T-helper 17 cell (primary cell): ENCODE measurements around the gene GZMH. TPM values are rescaled to one million over a fixed set of nuclear protein-coding genes. Genes with fewer than 3 reads are reported as not detected.
A peak's percentile ranks its signal among the peaks of the same experiment; 100 is the strongest.
"Not testable (repeated sequence)": the region's sequence is repeated elsewhere in the genome, so short reads cannot be mapped to it uniquely, and the experiment has no call there.

ENCODE experiments used
- ATAC-seq: fragments of 150-1000 bp; cut with Tn5 transposase; 2 replicates; pipeline ENCODE4 v1.10.0; 2021; ENCODE audit warnings: mild to moderate bottlenecking, moderate library complexity
- DNase-seq, 3 donors: peaks; one replicate each; pipeline versions ENCODE4 v3.0.0 to v3.0.0-alpha.2; 2020 to 2021
- H3K9me3 ChIP-seq: one replicate; pipeline ENCODE4 v1.7.0; 2013; ENCODE audit warnings: low read length, mild to moderate bottlenecking; ENCODE audit not compliant: control insufficient read depth, poor library complexity, severe bottlenecking
- H3K27ac Mint-ChIP-seq: one replicate; pipeline ENCODE4 v1.8.0; 2022; ENCODE audit warnings: mild to moderate bottlenecking, moderate library complexity, mixed read lengths
- H3K27me3 Mint-ChIP-seq: one replicate; pipeline ENCODE4 v1.8.0; 2022; ENCODE audit warnings: mixed read lengths
- H3K36me3 Mint-ChIP-seq: one replicate; pipeline ENCODE4 v1.8.0; 2022; ENCODE audit warnings: low read depth, mixed read lengths
- H3K4me1 Mint-ChIP-seq: one replicate; pipeline ENCODE4 v1.8.0; 2022; ENCODE audit warnings: mild to moderate bottlenecking, mixed read lengths
- H3K4me3 Mint-ChIP-seq: one replicate; pipeline ENCODE4 v1.8.0; 2022; ENCODE audit warnings: mild to moderate bottlenecking, moderate library complexity, mixed read lengths
- total RNA-seq, 4 donors: library from RNA in 2 of 4; stranded (reverse) in 2 of 4; gene quantifications; one replicate each; pipeline ENCODE4 v1.2.3 and lab custom pipeline; 2022 to 2026

Gene GZMH
- total RNA-seq, 2 donors from 2014 or later = 2.0 TPM; not detected in 1

DNA sequence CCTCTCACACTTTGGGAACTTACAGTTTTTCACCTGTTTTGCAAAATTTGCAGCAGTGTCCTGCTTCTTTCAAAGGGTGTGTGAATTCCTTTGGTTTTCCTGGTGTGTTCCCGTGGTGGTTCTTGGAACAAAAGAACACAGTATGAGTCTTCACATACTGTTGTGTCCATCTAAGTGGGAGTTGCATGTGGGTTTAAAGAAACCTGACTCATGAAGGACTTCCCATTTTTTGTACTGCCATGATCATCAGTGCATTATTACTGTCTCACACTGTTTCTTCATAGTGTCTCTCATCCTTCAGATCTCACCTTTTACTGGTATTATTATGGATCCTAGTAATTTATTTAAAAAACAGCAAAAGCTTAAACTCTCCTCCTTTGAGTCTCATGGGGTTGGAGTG lies 3.8 kb upstream of the GZMH start:
- no peaks in the 10 kb centered on the region for H3K27me3 Mint-ChIP-seq
- peaks cover 2% of the 10 kb centered on the region for H3K4me1 Mint-ChIP-seq
- no peak overlapping the region for H3K27ac Mint-ChIP-seq
- H3K4me3 Mint-ChIP-seq = no peak overlapping the region
- H3K9me3 ChIP-seq = no peaks in the 10 kb centered on the region
- H3K36me3 Mint-ChIP-seq = no peaks in the 10 kb centered on the region
- ATAC-seq (no peak), DNase-seq (no peak)

DNA sequence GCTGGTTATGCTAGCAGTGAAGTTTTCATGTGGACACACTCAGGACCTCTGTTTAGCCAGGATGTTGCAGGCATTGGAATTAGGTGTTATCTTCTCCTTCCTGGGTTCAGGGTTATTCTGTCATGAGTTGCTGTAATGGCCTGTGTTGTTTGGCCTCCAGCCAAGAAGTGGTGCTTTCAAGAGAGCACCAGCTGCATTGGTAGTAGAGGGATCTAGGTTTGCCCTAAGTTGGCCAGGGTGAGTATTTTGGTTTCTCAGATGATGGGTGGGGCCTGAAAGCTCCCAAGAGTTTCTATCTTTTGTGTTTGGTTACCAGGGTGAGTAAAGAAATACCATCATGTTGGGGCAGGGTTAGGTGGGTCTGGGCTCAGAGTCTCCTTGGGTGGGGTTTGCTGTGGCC lies 2.7 kb upstream of the GZMH start:
- no peak for ATAC-seq
- no peak overlapping the region for H3K27ac Mint-ChIP-seq
- peaks cover 5% of the 10 kb centered on the region for H3K4me1 Mint-ChIP-seq
- no peaks in the 10 kb centered on the region for H3K36me3 Mint-ChIP-seq
- H3K27me3 Mint-ChIP-seq = no peaks in the 10 kb centered on the region
- no peaks in the 10 kb centered on the region for H3K9me3 ChIP-seq
- DNase-seq = no peak
- H3K4me3 Mint-ChIP-seq = no peak overlapping the region

DNA sequence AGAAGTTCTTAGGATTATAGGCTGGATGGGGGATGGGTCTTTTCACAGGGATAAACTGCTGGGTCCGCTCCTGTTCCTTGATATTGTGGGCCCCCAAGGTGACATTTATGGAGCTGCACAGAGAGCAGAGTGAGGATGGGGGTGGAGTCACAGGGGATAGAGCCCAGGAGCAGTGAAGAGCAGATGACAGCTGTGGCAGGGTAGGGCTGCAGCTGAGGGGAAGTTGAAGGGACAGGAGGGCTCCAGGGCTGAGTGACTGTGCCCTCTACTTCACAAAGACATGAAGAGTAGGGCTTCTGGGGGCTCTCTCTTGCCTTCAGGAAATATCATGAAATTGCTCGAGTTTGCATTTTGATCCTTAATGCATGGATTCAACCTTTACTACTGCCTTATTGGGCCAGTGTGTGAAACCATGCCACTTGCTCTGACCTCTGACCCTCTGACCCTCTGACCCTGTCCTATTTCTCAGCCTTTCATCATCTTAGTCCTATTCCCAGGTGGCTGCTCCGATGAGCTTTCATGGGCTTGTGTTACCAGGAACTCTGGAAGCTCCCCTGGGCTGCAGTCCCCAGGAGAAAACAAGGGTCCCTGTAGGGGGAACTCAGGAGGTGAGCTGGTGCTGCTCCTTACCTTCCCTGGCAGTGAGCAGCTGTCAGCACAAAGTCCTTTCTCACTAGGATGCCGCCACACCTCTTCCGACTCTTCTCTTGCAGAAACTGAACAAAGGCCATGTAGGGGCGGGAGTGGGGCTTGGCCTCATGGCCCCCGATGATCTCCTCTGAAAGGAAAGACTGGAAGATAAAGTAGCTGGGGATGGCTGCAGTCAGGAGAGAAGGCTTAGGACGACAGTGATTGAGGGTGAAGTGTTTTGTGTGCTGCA lies 1.6 kb downstream of the GZMH start:
- ATAC-seq = no peak
- peaks cover 18% of the 10 kb centered on the region for H3K27me3 Mint-ChIP-seq
- H3K4me1 Mint-ChIP-seq = peaks cover 11% of the 10 kb centered on the region
- no peaks in the 10 kb centered on the region for H3K9me3 ChIP-seq
- peak overlapping the region; percentile 61 for H3K27ac Mint-ChIP-seq
- no peak overlapping the region for H3K4me3 Mint-ChIP-seq
- no peak for DNase-seq
- no peaks in the 10 kb centered on the region for H3K36me3 Mint-ChIP-seq

DNA sequence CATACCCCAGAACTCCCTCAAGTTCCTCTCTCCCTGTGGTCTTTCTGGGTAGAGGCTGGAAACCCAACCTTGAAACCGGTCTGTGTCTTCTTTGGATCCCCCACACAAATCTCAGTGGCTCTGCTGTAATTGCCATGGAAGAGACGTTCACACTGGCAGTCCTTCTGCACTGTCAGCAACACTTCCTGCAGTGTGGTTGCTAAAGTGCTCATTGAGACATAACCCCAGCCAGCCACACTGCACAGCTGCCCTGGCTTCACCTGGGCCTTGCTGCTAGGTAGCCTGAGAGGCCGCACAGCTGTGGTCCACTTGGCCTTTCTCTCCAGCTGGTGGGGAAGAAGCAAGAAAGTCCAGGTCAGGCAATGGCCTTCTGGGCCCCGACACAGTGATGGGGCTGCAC lies 2.4 kb downstream of the GZMH start:
- no peak overlapping the region for H3K4me3 Mint-ChIP-seq
- peaks cover 11% of the 10 kb centered on the region for H3K4me1 Mint-ChIP-seq
- no peaks in the 10 kb centered on the region for H3K36me3 Mint-ChIP-seq
- no peak for ATAC-seq
- no peaks in the 10 kb centered on the region for H3K9me3 ChIP-seq
- peaks cover 19% of the 10 kb centered on the region for H3K27me3 Mint-ChIP-seq
- H3K27ac Mint-ChIP-seq = peak overlapping the region; percentile 61
- no peak for DNase-seq

GRCh38 chr14:24606297-24606696 lies 3.2 kb downstream of the GZMH start:
- H3K36me3 Mint-ChIP-seq = no peaks in the 10 kb centered on the region
- H3K9me3 ChIP-seq = no peaks in the 10 kb centered on the region
- peaks cover 23% of the 10 kb centered on the region for H3K27me3 Mint-ChIP-seq
- DNase-seq (no peak), ATAC-seq (no peak)
- H3K4me1 Mint-ChIP-seq = peaks cover 11% of the 10 kb centered on the region
- H3K4me3 Mint-ChIP-seq = no peak overlapping the region
- peak overlapping the region; percentile 56 for H3K27ac Mint-ChIP-seq

- peak in 2 of 3 donors; percentile 18 to 53 for DNase-seq
- H3K27ac Mint-ChIP-seq = peak overlapping the region; percentile 56
- peaks cover 11% of the 10 kb centered on the region for H3K4me1 Mint-ChIP-seq
- H3K27me3 Mint-ChIP-seq = peaks cover 24% of the 10 kb centered on the region
- peak; percentile 88 for ATAC-seq
- H3K36me3 Mint-ChIP-seq = no peaks in the 10 kb centered on the region
- peak overlapping the region; percentile 15 for H3K4me3 Mint-ChIP-seq
- no peaks in the 10 kb centered on the region for H3K9me3 ChIP-seq
Observed at GRCh38 chr14:24605435-24606190, 3.9 kb downstream of the GZMH start.

DNA sequence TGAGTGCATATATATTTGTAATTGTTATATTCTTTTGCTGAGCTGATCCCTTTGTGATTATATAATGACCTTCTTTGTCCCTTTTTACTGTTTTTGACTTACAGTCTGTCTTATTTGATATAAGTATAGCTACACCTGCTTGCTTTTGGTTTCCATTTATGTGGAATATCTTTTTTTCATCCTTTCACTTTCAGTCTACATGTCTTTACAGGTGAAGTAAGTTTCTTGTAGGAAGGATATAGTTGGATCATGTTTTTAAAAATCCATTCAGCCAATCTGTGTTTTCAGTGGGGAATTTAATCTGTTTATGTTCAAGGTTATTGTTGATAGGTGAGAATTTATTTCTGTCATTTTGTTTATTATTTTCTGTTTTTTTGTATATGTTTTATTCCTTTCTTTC lies 12.1 kb downstream of the GZMH start:
- ATAC-seq = no peak
- H3K4me3 Mint-ChIP-seq = no peak overlapping the region
- no peaks in the 10 kb centered on the region for H3K9me3 ChIP-seq
- peaks cover 3% of the 10 kb centered on the region for H3K36me3 Mint-ChIP-seq
- DNase-seq = no peak
- no peaks in the 10 kb centered on the region for H3K4me1 Mint-ChIP-seq
- H3K27me3 Mint-ChIP-seq = peaks cover 12% of the 10 kb centered on the region
- H3K27ac Mint-ChIP-seq = no peak overlapping the region

GRCh38 chr14:24595073-24595808 lies 14.2 kb downstream of the GZMH start:
- Mint-ChIP-seq H3K27ac (no peak overlapping the region), H3K36me3 (peaks cover 1% of the 10 kb centered on the region), H3K27me3 (peaks cover 2% of the 10 kb centered on the region), H3K4me1 (no peaks in the 10 kb centered on the region), H3K4me3 (no peak overlapping the region)
- H3K9me3 ChIP-seq = no peaks in the 10 kb centered on the region
- no peak for ATAC-seq
- DNase-seq = no peak

- not testable (repeated sequence) for H3K36me3 Mint-ChIP-seq, H3K4me1 Mint-ChIP-seq, DNase-seq, ATAC-seq, H3K4me3 Mint-ChIP-seq, H3K9me3 ChIP-seq, H3K27me3 Mint-ChIP-seq, H3K27ac Mint-ChIP-seq
Observed at GRCh38 chr14:24591004-24591403, 18.5 kb downstream of the GZMH start.

- H3K9me3 ChIP-seq, H3K4me3 Mint-ChIP-seq, H3K36me3 Mint-ChIP-seq, DNase-seq, ATAC-seq, H3K27me3 Mint-ChIP-seq, H3K4me1 Mint-ChIP-seq, H3K27ac Mint-ChIP-seq: not testable (repeated sequence)
Observed at GRCh38 chr14:24584402-24584801, 25.1 kb downstream of the GZMH start.

- H3K36me3 Mint-ChIP-seq = no peaks in the 10 kb centered on the region
- ATAC-seq = no peak
- H3K27me3 Mint-ChIP-seq = peaks cover 5% of the 10 kb centered on the region
- no peak for DNase-seq
- peaks cover 4% of the 10 kb centered on the region for H3K4me1 Mint-ChIP-seq
- H3K4me3 Mint-ChIP-seq = no peak overlapping the region
- H3K27ac Mint-ChIP-seq = no peak overlapping the region
- no peaks in the 10 kb centered on the region for H3K9me3 ChIP-seq
Observed at GRCh38 chr14:24578558-24578957, 30.9 kb downstream of the GZMH start.

- Mint-ChIP-seq H3K4me1 (peaks cover 4% of the 10 kb centered on the region), H3K4me3 (no peak overlapping the region), H3K27ac (no peak overlapping the region), H3K36me3 (no peaks in the 10 kb centered on the region), H3K27me3 (peaks cover 9% of the 10 kb centered on the region)
- H3K9me3 ChIP-seq = no peaks in the 10 kb centered on the region
- ATAC-seq (no peak), DNase-seq (no peak)
Observed at GRCh38 chr14:24576771-24577170, 32.7 kb downstream of the GZMH start.

DNA sequence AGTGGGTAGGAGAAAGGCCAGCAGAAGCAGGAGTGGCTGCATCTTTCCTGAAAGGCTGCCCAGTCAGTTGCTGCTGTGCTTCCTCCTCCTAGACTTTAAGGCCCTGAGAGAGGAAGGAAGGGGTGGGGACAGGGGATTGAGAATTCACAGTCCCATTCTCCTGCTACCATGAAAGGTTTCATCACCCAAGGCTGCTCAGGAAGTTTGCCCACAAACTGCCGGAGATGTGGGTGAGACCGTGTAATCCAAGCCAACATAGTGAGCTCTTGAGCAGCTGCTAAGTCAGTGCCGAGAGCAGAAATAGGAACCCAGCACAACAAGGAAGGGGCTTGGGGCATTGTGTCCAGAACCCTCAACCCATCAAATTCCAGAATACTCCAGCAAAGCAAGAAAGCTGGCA lies 33.3 kb downstream of the GZMH start, which contains the start of gene CTSG:
Gene CTSG (minus strand): TSS at position 69 of the 400 bp plus-strand sequence. CDS start 27 bp downstream, at position 42.
- ATAC-seq (no peak), DNase-seq (no peak)
- peaks cover 12% of the 10 kb centered on the region for H3K27me3 Mint-ChIP-seq
- peaks cover 4% of the 10 kb centered on the region for H3K4me1 Mint-ChIP-seq
- no peaks in the 10 kb centered on the region for H3K9me3 ChIP-seq
- no peak within 1 kb of the TSS for H3K27ac Mint-ChIP-seq
- H3K36me3 Mint-ChIP-seq = no peaks in the 10 kb centered on the region
- H3K4me3 Mint-ChIP-seq = no peak within 1 kb of the TSS
